Neural progenitor cell (in vitro differentiated cells): ENCODE results near the gene MAP3K2. TPM values are rescaled to one million over a fixed set of nuclear protein-coding genes. Genes with fewer than 3 reads are reported as not detected.

Experiments used
- DNase-seq: peaks from one replicate; pipeline ENCODE4 v3.0.0-alpha.2; 2016; ENCODE audit warnings: low spot score
- H2AFZ ChIP-seq: fragments of 200-600 bp; sonication (generic); replicated peaks from 2 replicates; pipeline ENCODE4 v1.6.1; 2016; ENCODE audit warnings: antibody characterized with exemption
- H3F3A ChIP-seq: fragments of 200-600 bp; sonication (generic); 2 replicates; pipeline ENCODE4 v1.6.1; 2016; ENCODE audit warnings: antibody characterized with exemption, low read depth
- H3K27ac ChIP-seq: fragments of 200-600 bp; sonication (generic); 2 replicates; pipeline ENCODE4 v1.5.1; 2016; ENCODE audit warnings: mild to moderate bottlenecking
- H3K27me3 ChIP-seq: fragments of 200-600 bp; sonication (generic); 2 replicates; pipeline ENCODE4 v1.6.1; 2016; ENCODE audit warnings: mild to moderate bottlenecking, moderate library complexity
- H3K36me3 ChIP-seq: fragments of 200-600 bp; sonication (generic); 2 replicates; pipeline ENCODE4 v1.5.1; 2016
- H3K4me1 ChIP-seq: fragments of 200-600 bp; sonication (generic); 2 replicates; pipeline ENCODE4 v1.6.1; 2016; ENCODE audit warnings: mixed run types
- H3K4me2 ChIP-seq: fragments of 200-600 bp; sonication (generic); 2 replicates; pipeline ENCODE4 v1.6.1; 2016
- H3K4me3 ChIP-seq: fragments of 200-600 bp; sonication (generic); 2 replicates; pipeline ENCODE4 v1.5.1; 2016
- H3K79me2 ChIP-seq: fragments of 200-600 bp; sonication (generic); 2 replicates; pipeline ENCODE4 v1.6.1; 2016; ENCODE audit warnings: low read depth
- H3K9ac ChIP-seq: fragments of 200-600 bp; sonication (generic); 2 replicates; pipeline ENCODE4 v1.6.1; 2016
- H3K9me3 ChIP-seq: fragments of 200-600 bp; sonication (generic); 2 replicates; pipeline ENCODE4 v1.5.1; 2016; ENCODE audit warnings: low read depth
- H4K20me1 ChIP-seq: fragments of 200-600 bp; sonication (generic); 2 replicates; pipeline ENCODE4 v1.6.1; 2016; ENCODE audit warnings: low read depth
- H3K27ac Mint-ChIP-seq: 3 replicates; pipeline ENCODE4 v1.8.0; 2021; ENCODE audit warnings: mixed read lengths
- H3K27me3 Mint-ChIP-seq: 2 replicates; pipeline ENCODE4 v1.8.0; 2022; ENCODE audit warnings: low read depth, mild to moderate bottlenecking, inconsistent platforms, moderate library complexity, mixed read lengths; ENCODE audit not compliant: insufficient read depth
- H3K36me3 Mint-ChIP-seq: 3 replicates; pipeline ENCODE4 v1.8.0; 2021; ENCODE audit warnings: mixed read lengths
- H3K4me1 Mint-ChIP-seq: 3 replicates; pipeline ENCODE4 v1.8.0; 2021; ENCODE audit warnings: mixed read lengths
- H3K4me3 Mint-ChIP-seq: 3 replicates; pipeline ENCODE4 v1.8.0; 2021; ENCODE audit warnings: mild to moderate bottlenecking, moderate library complexity, mixed read lengths
- H3K9me3 Mint-ChIP-seq: 3 replicates; pipeline ENCODE4 v1.8.0; 2020; ENCODE audit warnings: mixed read lengths
- EZH2 ChIP-seq: fragments of 200-600 bp; sonication (generic); IDR thresholded peaks from 2 replicates; pipeline ENCODE4 v1.6.1; 2017; ENCODE audit warnings: antibody characterized with exemption, mild to moderate bottlenecking, moderate library complexity
- EZH2phosphoT487 ChIP-seq: fragments of 200-600 bp; sonication (generic); IDR thresholded peaks from 2 replicates; pipeline ENCODE4 v1.6.1; 2017; ENCODE audit warnings: antibody characterized with exemption
- total RNA-seq: library from RNA; depleted of rRNA; stranded (reverse); fragments of >200 nt; gene quantifications from 2 replicates; pipeline ENCODE4 v1.2.3, GENCODE V29; 2015; ENCODE audit warnings: low replicate concordance
- TF ChIP-seq, protein P1 (sequence below): fragments of 200-600 bp; sonication (generic); IDR thresholded peaks from 2 replicates; pipeline ENCODE4 v1.5.1; 2017; ENCODE audit warnings: antibody characterized with exemption, mild to moderate bottlenecking

MAP3K2 gene
- total RNA-seq, 1 donor from 2014 or later = 24.5 TPM

- TF ChIP-seq EZH2 (no peak), EZH2phosphoT487 (no peak)
- TF ChIP-seq, protein P1, sequence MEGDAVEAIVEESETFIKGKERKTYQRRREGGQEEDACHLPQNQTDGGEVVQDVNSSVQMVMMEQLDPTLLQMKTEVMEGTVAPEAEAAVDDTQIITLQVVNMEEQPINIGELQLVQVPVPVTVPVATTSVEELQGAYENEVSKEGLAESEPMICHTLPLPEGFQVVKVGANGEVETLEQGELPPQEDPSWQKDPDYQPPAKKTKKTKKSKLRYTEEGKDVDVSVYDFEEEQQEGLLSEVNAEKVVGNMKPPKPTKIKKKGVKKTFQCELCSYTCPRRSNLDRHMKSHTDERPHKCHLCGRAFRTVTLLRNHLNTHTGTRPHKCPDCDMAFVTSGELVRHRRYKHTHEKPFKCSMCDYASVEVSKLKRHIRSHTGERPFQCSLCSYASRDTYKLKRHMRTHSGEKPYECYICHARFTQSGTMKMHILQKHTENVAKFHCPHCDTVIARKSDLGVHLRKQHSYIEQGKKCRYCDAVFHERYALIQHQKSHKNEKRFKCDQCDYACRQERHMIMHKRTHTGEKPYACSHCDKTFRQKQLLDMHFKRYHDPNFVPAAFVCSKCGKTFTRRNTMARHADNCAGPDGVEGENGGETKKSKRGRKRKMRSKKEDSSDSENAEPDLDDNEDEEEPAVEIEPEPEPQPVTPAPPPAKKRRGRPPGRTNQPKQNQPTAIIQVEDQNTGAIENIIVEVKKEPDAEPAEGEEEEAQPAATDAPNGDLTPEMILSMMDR = no peak
- H3K9me3 ChIP-seq = no peaks in the 10 kb centered on the region
- H3F3A ChIP-seq = peaks cover 35% of the 10 kb centered on the region
- Mint-ChIP-seq H3K36me3 (no peaks in the 10 kb centered on the region), H3K27me3 (peaks cover 47% of the 10 kb centered on the region), H3K9me3 (no peaks in the 10 kb centered on the region), H3K4me1 (peaks cover 23% of the 10 kb centered on the region), H3K4me3 (peak overlapping the region; percentile 75), H3K27ac (no peak overlapping the region)
- peak overlapping the region; percentile 62 for H3K4me3 ChIP-seq
- H3K27ac ChIP-seq = no peak overlapping the region
- H3K27me3 ChIP-seq = peaks cover 89% of the 10 kb centered on the region
- no peak for DNase-seq
- H3K36me3 ChIP-seq = no peaks in the 10 kb centered on the region
- H3K4me1 ChIP-seq = peaks cover 13% of the 10 kb centered on the region
- no peaks in the 10 kb centered on the region for H3K79me2 ChIP-seq
- H3K9ac ChIP-seq = no peak overlapping the region
- H2AFZ ChIP-seq = peak overlapping the region; percentile 81
- peak overlapping the region; percentile 98 for H3K4me2 ChIP-seq
- H4K20me1 ChIP-seq = peaks cover 10% of the 10 kb centered on the region
Measured at GRCh38 chr2:127421871-127422558, 34.2 kb upstream of the MAP3K2 start.

- no peak for DNase-seq
- Histone ChIP-seq H3K27me3 (peaks cover 97% of the 10 kb centered on the region), H4K20me1 (peaks cover 10% of the 10 kb centered on the region), H3F3A (peaks cover 35% of the 10 kb centered on the region), H3K79me2 (no peaks in the 10 kb centered on the region), H2AFZ (no peak overlapping the region), H3K27ac (no peak overlapping the region), H3K4me2 (no peak overlapping the region), H3K36me3 (no peaks in the 10 kb centered on the region), H3K9me3 (no peaks in the 10 kb centered on the region), H3K9ac (no peak overlapping the region), H3K4me3 (no peak overlapping the region), H3K4me1 (peaks cover 15% of the 10 kb centered on the region)
- no peaks in the 10 kb centered on the region for H3K9me3 Mint-ChIP-seq
- H3K27me3 Mint-ChIP-seq = peaks cover 51% of the 10 kb centered on the region
- H3K36me3 Mint-ChIP-seq = no peaks in the 10 kb centered on the region
- H3K27ac Mint-ChIP-seq = no peak overlapping the region
- H3K4me3 Mint-ChIP-seq = peak overlapping the region; percentile 75
- TF ChIP-seq, protein P1 = no peak
- no peak for TF ChIP-seq EZH2phosphoT487
- TF ChIP-seq EZH2 = no peak
- H3K4me1 Mint-ChIP-seq = peaks cover 29% of the 10 kb centered on the region
Measured at GRCh38 chr2:127421116-127421800, 33.5 kb upstream of the MAP3K2 start.

DNA sequence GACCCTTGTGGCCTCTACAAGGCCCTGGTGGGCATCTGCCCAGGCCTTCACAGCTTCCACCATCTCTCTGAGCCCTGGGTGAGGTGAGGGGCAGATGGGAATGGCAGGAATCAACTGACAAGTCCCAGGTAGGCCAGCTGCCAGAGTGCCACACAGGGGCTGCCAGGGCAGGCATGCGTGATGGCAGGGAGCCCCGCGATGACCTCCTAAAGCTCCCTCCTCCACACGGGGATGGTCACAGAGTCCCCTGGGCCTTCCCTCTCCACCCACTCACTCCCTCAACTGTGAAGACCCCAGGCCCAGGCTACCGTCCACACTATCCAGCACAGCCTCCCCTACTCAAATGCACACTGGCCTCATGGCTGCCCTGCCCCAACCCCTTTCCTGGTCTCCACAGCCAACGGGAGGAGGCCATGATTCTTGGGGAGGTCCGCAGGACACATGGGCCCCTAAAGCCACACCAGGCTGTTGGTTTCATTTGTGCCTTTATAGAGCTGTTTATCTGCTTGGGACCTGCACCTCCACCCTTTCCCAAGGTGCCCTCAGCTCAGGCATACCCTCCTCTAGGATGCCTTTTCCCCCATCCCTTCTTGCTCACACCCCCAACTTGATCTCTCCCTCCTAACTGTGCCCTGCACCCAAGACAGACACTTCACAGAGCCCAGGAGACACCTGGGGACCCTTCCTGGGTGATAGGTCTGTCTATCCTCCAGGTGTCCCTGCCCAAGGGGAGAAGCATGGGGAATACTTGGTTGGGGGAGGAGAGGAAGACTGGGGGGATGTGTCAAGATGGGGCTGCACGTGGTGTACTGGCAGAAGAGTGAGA is 32.5 kb upstream of the MAP3K2 start:
- no peaks in the 10 kb centered on the region for H3K9me3 ChIP-seq
- peaks cover 7% of the 10 kb centered on the region for H4K20me1 ChIP-seq
- H3F3A ChIP-seq = peaks cover 26% of the 10 kb centered on the region
- Mint-ChIP-seq H3K4me1 (peaks cover 28% of the 10 kb centered on the region), H3K9me3 (no peaks in the 10 kb centered on the region), H3K36me3 (no peaks in the 10 kb centered on the region), H3K27me3 (peaks cover 50% of the 10 kb centered on the region), H3K27ac (peak overlapping the region; percentile 48), H3K4me3 (no peak overlapping the region)
- H3K27me3 ChIP-seq = peaks cover 100% of the 10 kb centered on the region
- H3K9ac ChIP-seq = no peak overlapping the region
- peaks cover 16% of the 10 kb centered on the region for H3K4me1 ChIP-seq
- H2AFZ ChIP-seq = no peak overlapping the region
- TF ChIP-seq, protein P1 = no peak
- TF ChIP-seq EZH2phosphoT487 (no peak), EZH2 (no peak)
- no peak overlapping the region for H3K4me2 ChIP-seq
- H3K27ac ChIP-seq = no peak overlapping the region
- H3K79me2 ChIP-seq = no peaks in the 10 kb centered on the region
- DNase-seq = no peak
- no peak overlapping the region for H3K4me3 ChIP-seq
- H3K36me3 ChIP-seq = no peaks in the 10 kb centered on the region
